Stimulated activated CD8-positive, alpha-beta memory T cell treated with anti-CD3 and anti-CD28 coated beads, Interleukin-4, amount 100 ng/mL, for 48 hours (primary cell): Measurements from ENCODE around the gene SLC7A8.
A peak's percentile ranks its signal among the peaks of the same experiment; 100 is the strongest.
"Not testable (repeated sequence)": the region's sequence is repeated elsewhere in the genome, so short reads cannot be mapped to it uniquely, and the experiment has no call there.

Experiments used
- DNase-seq: peaks from one replicate; pipeline ENCODE4 v3.0.0-alpha.2; 2020

Gene SLC7A8

GRCh38 chr14:23183479-23183878 is at the start of gene SLC7A8:
Gene SLC7A8, minus strand, starts transcription at chr14:23183660. Its CDS starts 746 bp downstream, at chr14:23182914.
- DNase-seq, result peak; percentile 55

GRCh38 chr14:23232241-23232808 is 48.9 kb upstream of the SLC7A8 start:
- DNase-seq, result not testable (repeated sequence)

GRCh38 chr14:23228812-23229211 is 45.4 kb upstream of the SLC7A8 start:
- no peak for DNase-seq

- no peak for DNase-seq
Measured at GRCh38 chr14:23227566-23227965, 44.1 kb upstream of the SLC7A8 start.

GRCh38 chr14:23224958-23225357 is 41.5 kb upstream of the SLC7A8 start:
- DNase-seq, result not testable (repeated sequence)

GRCh38 chr14:23219075-23219474 is 35.6 kb upstream of the SLC7A8 start:
- DNase-seq, result no peak

- DNase-seq, result no peak
Measured at GRCh38 chr14:23217032-23218020, 33.9 kb upstream of the SLC7A8 start.

- no peak for DNase-seq
Measured at GRCh38 chr14:23215421-23215820, 32.0 kb upstream of the SLC7A8 start.

- no peak for DNase-seq
Measured at GRCh38 chr14:23209651-23210423, 26.4 kb upstream of the SLC7A8 start.

- no peak for DNase-seq
Measured at GRCh38 chr14:23208324-23208723, 24.9 kb upstream of the SLC7A8 start.

GRCh38 chr14:23207146-23207540 is 23.7 kb upstream of the SLC7A8 start:
- no peak for DNase-seq

GRCh38 chr14:23206422-23207145 is 23.1 kb upstream of the SLC7A8 start:
- DNase-seq, result no peak

- DNase-seq, result no peak
Measured at GRCh38 chr14:23202001-23202400, 18.5 kb upstream of the SLC7A8 start.

GRCh38 chr14:23199141-23199540 is 15.7 kb upstream of the SLC7A8 start:
- DNase-seq, result not testable (repeated sequence)

GRCh38 chr14:23196487-23196886 is 13.0 kb upstream of the SLC7A8 start:
- not testable (repeated sequence) for DNase-seq

GRCh38 chr14:23195552-23196101 is 12.2 kb upstream of the SLC7A8 start:
- no peak for DNase-seq

- no peak for DNase-seq
Measured at GRCh38 chr14:23193432-23193831, 10.0 kb upstream of the SLC7A8 start.

- DNase-seq, result no peak
Measured at GRCh38 chr14:23187925-23188324, 4.5 kb upstream of the SLC7A8 start.

- DNase-seq, result no peak
Measured at GRCh38 chr14:23186913-23187654, 3.6 kb upstream of the SLC7A8 start.

GRCh38 chr14:23185063-23185462 is 1.6 kb upstream of the SLC7A8 start:
- DNase-seq, result no peak

- DNase-seq, result no peak
Measured at GRCh38 chr14:23183158-23183470, 346 bp downstream of the SLC7A8 start.
